Stimulated activated CD8-positive, alpha-beta memory T cell treated with anti-CD3 and anti-CD28 coated beads, Interleukin-12 subunit alpha, Interleukin-12 subunit beta, amount 100 ng/mL, for 24 hours (primary cell): ENCODE results near the gene PIGZ.

ENCODE experiments used
- DNase-seq: peaks from one replicate; pipeline ENCODE4 v3.0.0-alpha.2; 2020; ENCODE audit errors: extremely low read depth

The PIGZ gene

DNA sequence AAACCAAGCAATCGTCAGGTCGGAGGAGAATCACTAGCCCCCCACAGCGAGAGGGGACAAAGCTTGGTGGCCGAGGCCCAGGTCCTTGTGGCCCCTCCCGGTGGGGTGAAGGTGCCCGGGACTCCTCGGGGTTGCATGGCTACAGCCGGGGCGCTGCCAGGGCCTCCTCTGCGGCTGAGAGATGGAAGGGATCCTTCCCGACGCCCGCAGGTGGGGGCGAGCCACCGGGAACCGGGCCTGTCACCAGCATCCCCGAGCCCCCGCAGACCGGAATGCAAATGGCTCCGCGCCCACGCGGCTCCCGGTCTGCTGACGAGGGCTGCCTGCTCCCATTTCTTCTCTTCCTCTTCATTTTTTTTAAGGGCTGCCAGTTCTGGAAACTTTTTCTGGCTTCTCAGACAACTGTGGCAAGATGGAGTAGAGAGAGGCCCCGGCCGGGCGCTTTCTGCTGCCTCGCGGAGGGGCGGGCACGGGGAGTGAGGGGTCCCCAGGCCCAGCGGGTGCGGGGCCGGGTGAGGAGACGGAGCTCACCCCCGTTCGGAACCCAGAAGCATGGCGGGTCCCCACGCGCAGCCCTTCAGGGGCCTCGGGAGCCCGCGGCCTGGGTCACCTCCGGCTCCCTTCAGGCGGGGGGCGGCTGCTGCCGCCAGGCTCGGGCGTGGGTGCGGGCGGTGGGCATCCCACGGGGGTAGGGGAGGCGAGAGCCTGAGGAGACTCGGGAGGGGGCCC is 33.5 kb upstream of the PIGZ start:
- no peak for DNase-seq

DNA sequence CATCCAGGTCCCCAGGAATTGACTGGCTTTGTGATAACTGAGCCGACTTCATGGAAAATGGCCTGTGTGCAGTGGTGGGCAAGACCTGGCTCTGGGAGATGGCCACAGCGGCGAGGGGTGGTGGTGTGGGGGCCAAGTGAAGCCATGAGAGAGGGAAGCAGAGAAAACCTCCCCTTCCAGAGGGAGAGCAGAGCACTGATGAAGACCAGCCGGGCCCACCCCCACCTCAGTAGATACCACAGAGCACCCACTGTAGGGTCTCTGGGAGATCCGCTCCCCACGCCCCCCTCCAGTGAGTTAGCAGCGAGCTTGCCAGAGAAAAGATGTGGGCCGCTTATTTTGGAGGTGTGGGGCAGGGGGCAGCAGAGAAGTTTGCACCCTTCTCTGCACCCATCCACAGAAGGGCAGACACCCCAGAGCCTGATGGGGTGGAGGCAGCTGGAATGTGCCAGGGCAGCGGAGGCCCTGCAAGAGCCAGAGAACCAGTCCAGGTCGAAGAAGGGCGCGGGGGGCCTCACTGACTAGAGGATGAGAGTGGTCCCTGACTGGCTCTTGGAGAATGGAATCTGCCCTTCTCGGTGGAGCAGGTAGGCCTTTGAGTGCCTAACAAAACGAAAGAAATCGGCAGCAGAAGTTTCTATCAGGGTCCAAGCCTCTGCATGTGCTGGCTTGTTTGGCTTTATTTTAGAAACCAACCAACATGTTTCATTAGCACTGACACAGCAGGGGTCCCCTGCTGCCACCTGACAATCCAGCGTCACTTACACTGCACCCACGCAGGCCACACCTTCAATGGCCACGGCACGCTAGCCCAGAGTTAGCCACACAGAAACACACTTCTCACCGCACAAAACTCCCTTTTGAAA is 32.7 kb upstream of the PIGZ start:
- DNase-seq = no peak

DNA sequence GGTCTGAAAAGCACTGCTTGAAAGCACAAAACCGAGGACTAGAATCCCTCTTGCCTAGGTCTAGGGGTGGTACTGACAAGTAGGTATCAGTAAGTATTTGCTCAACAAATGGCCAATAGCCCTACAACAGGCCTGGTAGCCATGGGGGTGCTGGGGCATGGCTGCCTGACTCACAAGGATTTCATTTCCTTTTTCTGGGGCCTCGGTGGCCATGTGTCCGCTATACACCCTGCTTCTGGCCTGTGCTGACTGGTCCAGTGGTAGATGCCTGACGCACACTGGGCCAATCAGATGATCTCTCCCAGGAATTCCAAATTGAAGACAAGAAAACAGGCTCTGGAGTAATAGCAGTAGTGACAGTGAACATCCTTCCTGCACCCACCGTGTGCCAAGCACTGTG is 31.6 kb upstream of the PIGZ start:
- DNase-seq = no peak

DNA sequence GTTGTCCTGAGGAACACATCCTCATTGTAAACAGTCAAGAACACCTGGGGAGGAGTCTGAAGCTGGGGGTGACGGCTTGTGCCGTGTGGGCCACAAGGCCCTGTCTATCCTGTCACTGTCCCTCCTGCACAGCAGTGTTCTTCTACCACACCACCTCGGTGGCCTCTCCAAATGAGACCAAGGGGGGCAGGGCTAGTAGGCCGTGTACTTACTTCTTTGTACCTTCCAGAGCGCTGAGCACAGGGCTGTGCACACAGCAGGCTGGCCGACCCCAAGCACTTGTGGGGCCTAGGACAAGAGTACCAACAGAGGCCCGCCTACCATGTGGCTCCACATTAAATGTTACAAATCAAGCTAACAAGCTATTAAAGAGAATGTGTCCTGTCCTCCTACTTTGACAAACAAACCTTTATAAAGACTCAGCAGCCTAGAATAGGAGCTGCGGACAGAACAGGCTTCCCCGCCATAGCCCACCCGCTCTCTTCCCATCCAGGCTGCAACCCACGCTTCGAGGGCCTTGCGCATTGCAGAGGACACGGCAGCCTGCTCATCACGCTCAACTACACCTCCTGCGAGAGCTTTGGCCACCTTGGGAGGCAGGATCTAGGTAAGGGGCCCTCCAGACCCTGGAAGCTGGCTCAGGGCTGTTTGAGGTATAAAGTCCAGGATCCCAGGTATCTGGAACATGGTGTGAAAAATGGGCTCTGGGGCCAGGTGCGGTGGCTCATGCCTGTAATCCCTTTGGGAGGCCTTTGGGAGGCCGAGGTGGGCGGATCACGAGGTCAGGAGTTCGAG is 30.5 kb upstream of the PIGZ start:
- DNase-seq = no peak

DNA sequence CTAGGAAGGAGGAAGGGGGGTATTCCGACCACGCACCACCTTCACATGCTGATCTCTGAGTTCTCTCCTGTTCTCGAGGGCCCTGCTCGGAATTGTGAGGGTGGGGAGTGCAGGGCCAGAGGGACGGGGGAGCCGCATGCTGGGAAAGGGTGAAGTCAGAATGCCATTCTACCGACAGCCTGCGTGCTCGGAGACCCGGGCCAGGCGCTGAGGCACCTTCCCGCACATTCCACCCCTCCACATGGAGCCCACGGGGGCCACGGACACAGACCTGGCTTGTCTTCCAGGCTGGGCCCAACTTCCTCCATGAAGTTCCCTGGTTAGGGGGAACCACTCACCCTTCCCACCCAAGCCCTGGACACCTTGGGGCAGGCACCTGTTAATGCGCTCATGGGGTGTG is 28.7 kb upstream of the PIGZ start:
- DNase-seq = no peak

DNA sequence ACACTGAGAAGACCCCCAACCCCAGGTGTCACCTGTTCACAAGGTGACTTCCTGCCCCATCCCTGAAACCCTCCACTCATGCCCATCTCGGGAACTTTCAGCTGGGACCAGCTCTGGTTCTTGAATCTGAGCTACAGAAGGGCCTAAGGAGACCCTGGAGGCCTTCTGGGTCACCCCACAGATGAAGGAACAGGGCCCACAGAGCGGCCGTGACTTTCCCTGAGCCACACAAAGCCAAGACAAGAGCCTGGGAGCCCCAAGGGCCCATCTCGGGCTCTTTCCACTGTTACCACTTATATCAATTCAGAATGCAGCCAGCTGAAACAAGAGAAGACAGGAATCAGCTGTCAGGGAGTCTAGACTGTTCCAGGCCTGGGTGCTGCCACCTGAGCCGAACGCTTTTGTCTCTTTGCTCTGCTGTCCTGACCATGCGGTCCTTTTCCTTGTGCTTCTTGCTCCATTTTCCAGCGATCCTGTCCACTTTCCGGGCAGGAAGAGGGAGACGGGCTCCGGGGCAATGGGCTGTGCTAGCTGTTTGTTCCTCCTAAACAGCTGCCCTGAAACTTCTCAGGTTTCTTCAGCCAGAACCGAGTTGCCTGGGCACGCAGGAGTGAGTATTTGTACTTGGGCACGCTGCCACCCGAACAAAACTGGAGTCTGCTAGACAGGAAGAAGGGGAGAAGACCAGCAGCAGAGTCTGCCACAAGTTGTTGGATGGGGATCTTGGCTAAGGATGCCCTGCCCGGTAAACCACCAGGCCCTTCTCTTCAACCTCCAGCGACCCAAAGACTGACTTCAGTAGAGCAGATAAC is 28.0 kb upstream of the PIGZ start:
- DNase-seq = no peak

DNA sequence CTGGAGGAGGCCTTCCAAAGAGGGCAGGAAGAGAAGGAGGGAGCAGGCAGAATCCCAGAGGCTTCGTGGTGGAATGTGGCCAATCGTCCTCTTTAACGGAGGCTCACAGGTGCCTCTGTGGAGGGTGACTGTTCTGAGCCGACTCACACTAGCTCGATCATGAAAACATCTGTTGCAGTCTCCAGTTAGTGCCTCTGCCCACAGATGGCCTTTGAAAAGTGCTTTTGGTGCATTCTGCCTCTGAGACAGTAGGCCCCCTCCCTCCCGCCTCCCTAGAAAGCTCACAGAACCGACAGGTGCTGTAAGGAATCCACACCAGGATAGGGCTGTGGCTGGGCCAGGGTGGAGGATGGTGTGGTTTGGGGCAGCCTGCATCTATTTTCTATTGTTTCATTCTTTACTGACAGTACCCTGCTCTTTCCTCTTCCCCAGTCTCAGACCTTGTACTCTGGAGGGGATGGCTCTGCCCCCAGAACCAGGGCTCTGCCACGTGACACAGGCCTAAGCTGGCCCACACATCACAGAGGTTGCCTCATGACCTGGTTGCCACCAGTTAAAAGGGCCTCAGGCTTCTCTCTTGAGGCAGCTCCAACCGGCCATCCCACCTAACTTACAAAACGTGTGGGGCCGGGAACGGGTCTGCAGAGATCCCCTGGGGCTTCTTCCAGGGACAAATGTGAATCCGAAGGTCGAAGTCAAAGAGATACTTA is 27.2 kb upstream of the PIGZ start:
- DNase-seq = no peak

DNA sequence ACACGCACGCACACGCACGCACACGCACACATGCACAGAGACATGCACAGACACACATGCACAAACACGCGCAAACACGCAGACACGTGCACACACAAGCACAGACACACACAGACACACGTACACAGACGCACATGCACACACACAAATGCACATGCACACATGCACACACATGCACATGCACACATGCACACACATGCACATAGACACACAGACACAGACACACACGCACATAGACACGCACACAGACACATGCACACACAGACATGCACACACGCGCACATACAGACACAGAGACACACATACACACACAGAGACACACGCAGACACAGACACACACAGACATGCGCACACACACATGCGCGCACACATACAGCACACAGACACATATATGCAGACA is 26.4 kb upstream of the PIGZ start:
- DNase-seq = no peak

DNA sequence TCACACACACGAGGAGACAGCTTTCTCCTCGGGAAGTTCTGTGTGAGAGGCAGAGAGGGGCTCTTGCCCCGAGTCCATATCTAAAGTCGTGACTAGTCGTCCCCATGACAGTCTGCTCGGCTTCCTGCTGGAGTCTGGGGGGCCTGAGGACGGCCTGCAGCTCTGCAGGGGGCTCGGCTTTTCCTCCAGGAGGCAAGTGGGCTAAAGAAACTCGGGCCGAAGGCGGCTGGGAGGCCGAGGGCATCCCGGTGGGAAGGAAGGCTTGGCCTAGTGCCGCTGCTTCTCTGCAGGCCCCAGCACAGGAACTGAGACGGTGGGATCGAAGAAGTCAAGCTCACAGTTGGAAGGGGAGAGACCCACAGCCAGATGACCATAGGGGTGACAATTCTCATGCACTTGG is 25.4 kb upstream of the PIGZ start:
- no peak for DNase-seq

DNA sequence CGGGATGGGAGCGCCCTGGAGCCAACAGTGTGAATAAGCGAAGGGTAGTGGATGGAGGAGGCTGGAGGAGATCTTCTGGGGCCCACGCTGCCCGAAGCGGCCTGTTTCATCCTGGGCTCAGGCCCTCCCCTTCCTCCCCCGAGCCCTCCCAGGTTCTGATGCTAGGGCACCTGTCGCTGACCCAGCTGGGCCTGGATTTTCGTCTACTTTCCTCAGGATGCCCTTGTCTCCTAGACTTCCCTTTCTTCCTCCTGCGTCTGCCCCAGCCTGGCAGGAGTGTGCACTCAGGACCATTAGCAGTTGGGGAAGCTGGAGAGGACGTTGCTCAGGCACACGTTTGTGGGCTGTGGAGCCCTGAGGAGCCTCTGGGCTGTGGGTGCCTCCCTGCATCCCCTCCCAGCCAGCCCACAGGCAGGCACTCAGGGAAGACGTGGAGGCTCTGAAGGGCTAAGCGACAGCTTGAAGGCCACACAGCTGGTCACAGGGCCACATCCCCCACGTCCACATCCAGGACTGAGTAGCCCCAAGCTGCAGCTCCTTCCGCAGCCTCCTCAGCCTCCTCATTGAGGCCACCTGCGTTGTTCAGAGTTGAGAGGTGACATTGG is 23.9 kb upstream of the PIGZ start:
- DNase-seq = no peak

DNA sequence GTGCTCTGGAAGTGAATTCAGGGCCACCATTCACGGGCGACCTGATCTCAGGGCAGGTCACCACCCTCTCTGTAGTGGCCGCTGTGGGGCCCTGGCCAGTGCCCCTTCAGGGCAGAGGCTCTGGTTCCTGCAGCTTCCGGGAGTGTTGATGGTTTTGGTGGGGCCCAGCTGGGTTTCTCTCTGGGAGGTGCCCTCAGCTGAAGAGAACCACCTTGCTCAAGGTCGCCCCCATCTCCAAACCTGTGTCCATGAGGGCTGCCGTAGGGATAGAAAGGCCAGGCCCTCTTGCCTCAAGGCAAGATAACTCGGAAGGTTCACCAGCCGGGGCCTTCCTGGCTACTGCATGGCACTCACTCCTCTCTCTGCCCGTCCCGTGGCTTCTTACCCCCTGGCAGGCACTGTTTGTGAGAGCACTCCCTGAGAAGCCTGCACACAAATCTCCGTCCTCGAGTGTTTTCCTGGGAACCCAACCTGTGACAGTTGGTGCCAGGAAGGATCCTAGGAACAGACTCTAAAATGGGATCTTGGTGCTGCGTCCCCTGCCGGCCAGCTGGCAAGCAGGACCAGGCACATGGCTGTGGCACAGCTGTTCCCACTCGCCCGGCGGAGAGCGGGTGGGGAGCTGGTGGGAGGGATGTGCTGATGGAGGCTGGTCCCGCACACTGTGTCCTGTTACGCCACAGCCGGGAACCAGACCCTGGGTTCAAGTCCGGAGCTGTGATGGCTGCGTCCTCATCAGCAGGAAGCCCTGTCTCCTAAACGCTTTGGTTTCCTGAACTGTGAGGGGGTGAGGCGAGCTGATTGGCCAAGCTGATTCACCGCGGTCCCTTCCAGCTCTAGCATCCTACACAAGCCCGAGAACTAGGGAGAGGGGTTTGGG is 23.2 kb upstream of the PIGZ start:
- no peak for DNase-seq

DNA sequence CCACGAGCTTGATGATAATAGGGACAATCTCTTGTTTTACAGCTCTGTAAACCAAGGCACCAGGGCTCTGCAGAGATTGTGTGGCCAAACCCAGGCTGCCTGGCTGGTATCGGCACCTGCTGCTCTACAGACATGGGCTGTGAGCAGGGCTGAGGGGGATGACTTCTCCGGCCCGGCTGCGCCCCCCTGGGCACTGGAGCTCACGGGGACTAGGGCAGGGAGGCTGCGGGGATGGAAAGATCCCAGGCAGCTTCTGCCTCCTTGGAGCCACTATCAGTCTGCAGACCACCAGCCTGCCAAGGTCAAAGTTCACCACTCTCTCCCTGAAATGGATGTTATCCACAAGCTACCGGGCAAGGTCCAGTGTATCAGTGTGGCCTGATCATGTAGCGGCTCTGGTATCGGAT is 22.0 kb upstream of the PIGZ start:
- DNase-seq = no peak

DNA sequence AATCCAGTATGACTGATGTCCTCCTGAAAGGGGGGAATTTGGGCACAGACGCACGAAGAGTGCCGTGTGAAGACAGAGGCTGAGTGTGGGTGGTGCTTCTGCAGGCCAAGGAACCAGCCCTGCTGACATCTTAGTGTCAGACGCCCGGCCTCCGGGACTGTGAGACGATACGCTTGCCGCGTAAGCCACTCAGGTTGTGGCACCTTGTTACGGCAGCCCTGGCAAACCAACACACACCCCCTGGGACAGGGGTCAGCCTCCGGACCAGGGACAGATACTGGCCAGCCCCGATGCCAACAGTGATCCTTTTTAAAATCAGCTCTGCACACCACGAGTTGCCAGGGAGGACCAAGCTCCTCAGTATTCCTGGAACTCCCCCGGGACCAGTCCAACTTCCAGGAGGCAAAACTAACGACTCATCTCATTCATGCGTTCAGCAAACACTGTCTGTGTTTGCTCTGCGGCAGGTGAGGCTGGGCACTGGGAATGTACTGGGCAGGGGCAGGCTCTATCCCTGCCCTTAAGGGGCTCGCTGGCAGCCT is 21.2 kb upstream of the PIGZ start:
- no peak for DNase-seq

DNA sequence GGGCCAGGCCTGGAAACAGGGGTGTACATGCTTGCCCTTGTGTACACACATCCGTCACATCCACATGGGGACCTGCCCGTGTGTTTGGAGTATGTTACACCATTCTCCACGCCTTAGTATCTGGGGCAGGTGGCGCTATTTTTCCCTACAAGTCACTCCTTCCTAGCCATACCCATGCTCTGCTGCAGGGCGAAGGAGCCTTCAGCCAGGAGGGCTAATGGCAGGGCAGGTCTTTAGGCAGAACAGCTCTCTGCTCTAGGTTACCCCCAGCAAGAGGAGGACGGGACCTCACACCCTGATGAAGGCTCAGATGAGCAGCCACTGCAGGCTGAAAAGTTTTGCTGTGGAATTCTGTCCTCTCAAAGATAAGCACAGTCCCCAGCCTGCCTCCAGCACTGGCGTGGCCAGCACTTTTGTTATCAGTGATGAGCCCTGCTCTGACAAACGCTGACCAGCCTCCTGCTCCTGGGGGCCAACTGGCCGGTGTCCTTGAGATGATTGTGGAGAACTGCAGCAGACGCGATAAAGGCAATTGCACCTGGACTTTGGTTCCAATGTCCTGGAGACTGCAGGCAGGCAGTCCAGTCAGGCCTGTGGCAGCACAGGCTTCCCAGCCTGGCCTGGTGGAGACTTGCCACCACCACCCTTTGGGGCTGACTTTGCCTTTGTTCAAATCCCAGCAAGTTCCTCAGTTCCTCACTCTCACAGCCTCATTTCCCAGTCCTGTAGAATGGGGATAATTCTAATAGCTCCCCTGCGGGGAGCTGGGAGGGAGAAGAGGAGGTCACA is 19.8 kb upstream of the PIGZ start:
- DNase-seq = no peak

DNA sequence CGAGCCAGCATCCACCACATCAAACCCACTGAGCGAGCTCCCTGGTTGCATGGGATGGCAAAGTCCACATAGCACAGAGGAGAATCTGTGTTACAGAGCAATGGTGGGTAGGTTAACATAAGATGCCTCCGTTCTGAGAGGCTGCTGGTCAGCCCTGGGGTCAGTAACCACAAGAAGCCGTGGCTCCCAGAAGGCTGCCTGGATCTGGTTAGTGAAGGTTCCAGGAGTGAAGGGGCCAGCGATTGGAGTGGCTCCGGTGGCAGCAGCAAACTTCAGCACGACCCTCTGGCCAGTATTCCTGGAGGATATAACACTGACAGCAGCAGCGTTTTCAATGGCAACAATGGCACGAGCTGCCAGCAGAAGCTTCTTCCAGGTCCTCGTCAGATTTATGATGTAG is 18.4 kb upstream of the PIGZ start:
- DNase-seq = no peak

DNA sequence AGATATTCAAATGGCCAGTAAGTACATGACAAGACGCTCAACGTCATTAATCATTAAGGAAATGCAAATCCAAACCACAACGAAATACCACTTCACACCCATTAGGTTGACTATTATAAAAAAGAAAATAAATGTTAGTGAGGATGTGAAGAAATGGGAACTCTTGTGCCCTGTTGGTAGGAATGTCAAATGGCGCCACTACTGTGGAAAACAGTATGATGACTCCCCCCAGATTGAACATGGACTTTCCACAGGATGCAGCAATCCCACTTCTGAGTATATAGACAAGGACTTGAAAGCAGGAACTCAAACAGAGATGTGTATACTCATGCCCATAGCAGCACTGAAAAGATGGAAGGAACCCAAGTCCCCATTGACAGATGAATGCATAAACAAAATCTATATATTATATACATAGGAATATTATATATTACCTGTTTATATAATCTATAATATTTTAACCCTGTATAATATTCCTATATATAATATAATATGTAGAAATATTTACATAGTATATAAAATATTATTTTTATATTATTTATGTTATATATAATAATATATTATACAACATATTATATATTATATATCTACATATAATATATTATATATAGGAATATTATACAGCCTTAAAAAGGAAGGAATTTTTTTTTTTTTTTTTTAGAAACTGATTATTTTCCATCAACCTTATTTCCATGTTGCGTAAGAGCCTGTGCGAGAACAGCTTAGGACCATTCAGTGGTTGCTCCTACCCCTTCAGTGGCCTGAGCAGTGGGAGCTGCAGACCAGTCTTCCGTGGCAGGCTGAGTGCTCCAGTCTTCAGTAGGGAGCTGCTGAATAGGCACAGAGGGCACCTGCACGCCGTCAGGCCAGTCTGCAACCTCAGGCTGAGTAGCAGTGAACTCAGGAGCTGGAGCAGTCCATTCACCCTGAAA is 17.6 kb upstream of the PIGZ start:
- no peak for DNase-seq

DNA sequence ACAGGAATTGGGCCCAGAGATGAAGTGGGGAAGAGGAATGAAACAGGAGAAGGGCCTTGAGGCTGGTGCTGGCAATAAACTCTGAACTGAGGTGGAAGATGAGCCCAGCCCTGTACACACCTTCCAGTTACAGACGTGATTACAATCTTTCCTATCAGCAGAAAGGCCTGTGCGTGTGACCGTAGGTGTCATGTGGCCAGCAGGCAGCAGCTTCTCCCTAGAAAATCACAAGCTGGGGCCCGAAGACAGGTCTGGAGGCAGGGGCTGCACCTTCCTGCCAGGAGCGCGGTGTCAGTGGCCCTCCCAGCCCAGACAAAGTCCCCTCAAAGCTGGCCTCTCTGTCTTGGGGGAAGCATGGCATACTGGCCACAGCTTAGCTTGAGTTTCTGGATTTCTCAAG is 16.7 kb upstream of the PIGZ start:
- DNase-seq = no peak
